Breast epithelium (tissue), 4 donors: ENCODE data around the gene TNNI2. TPM values are rescaled to one million over a fixed set of nuclear protein-coding genes. Genes with fewer than 3 reads are reported as not detected.

ENCODE experiments used
- DNase-seq, 2 donors: peaks; one replicate each; pipeline ENCODE4 v3.0.0-alpha.2; 2019; ENCODE audit warnings: low spot score in 2 of 2
- H3K27ac ChIP-seq, 2 donors: fragments of 200-600 bp; sonication (generic) in 1 of 2; one replicate each; pipeline ENCODE4 v1.5.1; 2016 to 2019; ENCODE audit warnings: mild to moderate bottlenecking in 1 of 2
- H3K27me3 ChIP-seq, 2 donors: fragments of 200-600 bp; sonication (generic) in 1 of 2; one replicate each; pipeline versions ENCODE4 v1.5.1 to v1.6.0; 2017 to 2019; ENCODE audit warnings: control low read depth in 1 of 2, mild to moderate bottlenecking in 1 of 2
- H3K36me3 ChIP-seq: fragments of 200-600 bp; one replicate; pipeline ENCODE4 v1.5.1; 2019
- H3K4me1 ChIP-seq, 2 donors: fragments of 200-600 bp; sonication (generic); one replicate each; pipeline ENCODE4 v1.5.1; 2016 to 2019; ENCODE audit warnings: control low read depth in 1 of 2
- H3K4me3 ChIP-seq, 3 donors: fragments of 200-600 bp; sonication (generic); 1 replicate in 2 of 3; 2 replicates in 1 of 3; pipeline ENCODE4 v1.5.1; 2016 to 2019; ENCODE audit warnings: mild to moderate bottlenecking in 3 of 3, moderate library complexity in 2 of 3
- H3K9me3 ChIP-seq, 2 donors: fragments of 200-600 bp; sonication (generic) in 1 of 2; one replicate each; pipeline ENCODE4 v1.5.1; 2016 to 2019; ENCODE audit warnings: control low read depth in 1 of 2
- POLR2A ChIP-seq: fragments of 450-650 bp; IDR thresholded peaks from one replicate; pipeline ENCODE4 v1.6.1; 2016; ENCODE audit warnings: antibody characterized with exemption, mild to moderate bottlenecking, moderate library complexity
- POLR2AphosphoS5 ChIP-seq, 3 donors: sonication (generic); formaldehyde crosslinking; IDR thresholded peaks; one replicate each; pipeline ENCODE4 v1.6.1; 2017; ENCODE audit warnings: antibody characterized with exemption in 3 of 3
- intact Hi-C: fragments of 100-400 bp; cut with DNase I; formaldehyde crosslinking; loops from one replicate; pipeline ENCODE4 v1.15.1; 2023; ENCODE audit warnings: low total_unique reads
- total RNA-seq, 3 donors: library from RNA; depleted of rRNA; stranded (reverse); fragments of >200 nt; gene quantifications; one replicate each; pipeline ENCODE4 v1.1.0, GENCODE V29; 2016
- TF ChIP-seq, protein P1 (sequence below), 3 donors: fragments of 450-650 bp; IDR thresholded peaks; one replicate each; pipeline ENCODE4 v1.5.1; 2016 to 2017; ENCODE audit warnings: antibody characterized with exemption in 3 of 3, mild to moderate bottlenecking in 3 of 3, moderate library complexity in 3 of 3

TNNI2 gene
- total RNA-seq, 3 donors from 2014 or later, result 1.6 to 5.6 TPM; not detected in 1

- DNase-seq, result no peak
- intact Hi-C loops, result no loop called here
- Histone ChIP-seq H3K4me1 (no peaks in the 10 kb centered on the region), H3K4me3 (peak overlapping the region in 1 of 3 donors; percentile 34), H3K9me3 (no peaks in the 10 kb centered on the region), H3K27ac (no peak overlapping the region), H3K36me3 (no peaks in the 10 kb centered on the region), H3K27me3 (no peaks in the 10 kb centered on the region)
- TF ChIP-seq POLR2A (no peak), POLR2AphosphoS5 (IDR thresholded peaks at IDR 0.05) (no peak)
- TF ChIP-seq, protein P1, sequence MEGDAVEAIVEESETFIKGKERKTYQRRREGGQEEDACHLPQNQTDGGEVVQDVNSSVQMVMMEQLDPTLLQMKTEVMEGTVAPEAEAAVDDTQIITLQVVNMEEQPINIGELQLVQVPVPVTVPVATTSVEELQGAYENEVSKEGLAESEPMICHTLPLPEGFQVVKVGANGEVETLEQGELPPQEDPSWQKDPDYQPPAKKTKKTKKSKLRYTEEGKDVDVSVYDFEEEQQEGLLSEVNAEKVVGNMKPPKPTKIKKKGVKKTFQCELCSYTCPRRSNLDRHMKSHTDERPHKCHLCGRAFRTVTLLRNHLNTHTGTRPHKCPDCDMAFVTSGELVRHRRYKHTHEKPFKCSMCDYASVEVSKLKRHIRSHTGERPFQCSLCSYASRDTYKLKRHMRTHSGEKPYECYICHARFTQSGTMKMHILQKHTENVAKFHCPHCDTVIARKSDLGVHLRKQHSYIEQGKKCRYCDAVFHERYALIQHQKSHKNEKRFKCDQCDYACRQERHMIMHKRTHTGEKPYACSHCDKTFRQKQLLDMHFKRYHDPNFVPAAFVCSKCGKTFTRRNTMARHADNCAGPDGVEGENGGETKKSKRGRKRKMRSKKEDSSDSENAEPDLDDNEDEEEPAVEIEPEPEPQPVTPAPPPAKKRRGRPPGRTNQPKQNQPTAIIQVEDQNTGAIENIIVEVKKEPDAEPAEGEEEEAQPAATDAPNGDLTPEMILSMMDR (IDR thresholded peaks at IDR 0.05), result no peak
Observed at GRCh38 chr11:1852271-1852876, 13.6 kb downstream of the TNNI2 start.

- TF ChIP-seq, protein P1 (IDR thresholded peaks at IDR 0.05), result no peak
- TF ChIP-seq POLR2A (no peak), POLR2AphosphoS5 (IDR thresholded peaks at IDR 0.05) (no peak)
- H3K4me1 ChIP-seq, result no peaks in the 10 kb centered on the region
- H3K27ac ChIP-seq, result peak within 1 kb of the TSS in 1 of 2 donors; percentile 32
- H3K9me3 ChIP-seq, result no peaks in the 10 kb centered on the region
- intact Hi-C loops, result no loop called here
- no peak for DNase-seq
- no peaks in the 10 kb centered on the region for H3K36me3 ChIP-seq
- H3K4me3 ChIP-seq, result peak within 1 kb of the TSS; percentile 2 to 41 (median 34)
- H3K27me3 ChIP-seq, result no peaks in the 10 kb centered on the region
Observed at GRCh38 chr11:1852877-1853276, 14.1 kb downstream of the TNNI2 start, which contains the start of gene LSP1. Gene LSP1 (plus strand): TSS chr11:1853084. CDS start chr11:1853145, 61 bp downstream.

- H3K4me1 ChIP-seq, result no peaks in the 10 kb centered on the region
- peak overlapping the region in 1 of 2 donors; percentile 32 for H3K27ac ChIP-seq
- TF ChIP-seq POLR2A (no peak), POLR2AphosphoS5 (IDR thresholded peaks at IDR 0.05) (no peak)
- TF ChIP-seq, protein P1 (IDR thresholded peaks at IDR 0.05), result no peak
- no peaks in the 10 kb centered on the region for H3K27me3 ChIP-seq
- H3K4me3 ChIP-seq, result peak overlapping the region; percentile 2 to 41 (median 34)
- H3K9me3 ChIP-seq, result no peaks in the 10 kb centered on the region
- intact Hi-C loops, result no loop called here
- no peak for DNase-seq
- no peaks in the 10 kb centered on the region for H3K36me3 ChIP-seq
Observed at GRCh38 chr11:1853376-1854131, 14.8 kb downstream of the TNNI2 start.

- intact Hi-C loops, result no loop called here
- Histone ChIP-seq H3K27ac (no peak overlapping the region), H3K9me3 (no peaks in the 10 kb centered on the region), H3K27me3 (no peaks in the 10 kb centered on the region), H3K4me1 (no peaks in the 10 kb centered on the region), H3K4me3 (peak overlapping the region; percentile 2 to 41 (median 34)), H3K36me3 (no peaks in the 10 kb centered on the region)
- TF ChIP-seq, protein P1 (IDR thresholded peaks at IDR 0.05), result no peak
- TF ChIP-seq POLR2A (no peak), POLR2AphosphoS5 (IDR thresholded peaks at IDR 0.05) (no peak)
- no peak for DNase-seq
Observed at GRCh38 chr11:1854132-1854948, 15.6 kb downstream of the TNNI2 start.
